Activated CD8-positive, alpha-beta memory T cell treated with anti-CD3 and anti-CD28 coated beads for 48 hours (primary cell): ENCODE measurements around the gene BCL2L14.
A peak's percentile ranks its signal among the peaks of the same experiment; 100 is the strongest.

Source experiments
- DNase-seq, 3 experiments: peaks; one replicate each; pipeline ENCODE4 v3.0.0-alpha.2; 2020; ENCODE audit warnings: low read depth in 2 of 3, low spot score in 2 of 3

The BCL2L14 gene

GRCh38 chr12:12070674-12071656 lies at the start of gene BCL2L14:
Gene BCL2L14, plus strand, starts transcription at chr12:12070939. Its CDS starts 8,367 bp downstream, at chr12:12079306.
- no peak for DNase-seq

- no peak for DNase-seq
These were observed 48.3 kb upstream of the BCL2L14 start for GRCh38 chr12:12022306-12022936.

DNA sequence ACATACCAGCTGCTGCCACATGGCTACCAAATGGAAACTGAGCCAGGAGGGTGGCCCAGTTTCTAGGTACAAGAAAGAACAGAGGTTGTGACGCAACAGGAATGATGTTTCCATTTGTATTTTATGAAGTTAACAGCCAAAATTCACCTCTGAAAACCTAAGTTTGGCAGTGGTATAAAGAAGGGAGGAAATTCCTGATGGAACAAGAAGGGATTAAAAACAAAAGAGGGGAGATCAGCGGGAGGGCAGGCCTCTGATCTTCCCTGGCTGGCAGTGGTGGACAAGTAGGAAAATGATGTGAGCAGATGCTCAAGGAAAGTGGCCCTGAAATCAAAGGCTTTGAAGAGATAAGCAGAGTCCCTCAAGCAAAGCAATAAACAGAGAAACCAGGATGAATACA lies 47.3 kb upstream of the BCL2L14 start:
- no peak for DNase-seq

DNA sequence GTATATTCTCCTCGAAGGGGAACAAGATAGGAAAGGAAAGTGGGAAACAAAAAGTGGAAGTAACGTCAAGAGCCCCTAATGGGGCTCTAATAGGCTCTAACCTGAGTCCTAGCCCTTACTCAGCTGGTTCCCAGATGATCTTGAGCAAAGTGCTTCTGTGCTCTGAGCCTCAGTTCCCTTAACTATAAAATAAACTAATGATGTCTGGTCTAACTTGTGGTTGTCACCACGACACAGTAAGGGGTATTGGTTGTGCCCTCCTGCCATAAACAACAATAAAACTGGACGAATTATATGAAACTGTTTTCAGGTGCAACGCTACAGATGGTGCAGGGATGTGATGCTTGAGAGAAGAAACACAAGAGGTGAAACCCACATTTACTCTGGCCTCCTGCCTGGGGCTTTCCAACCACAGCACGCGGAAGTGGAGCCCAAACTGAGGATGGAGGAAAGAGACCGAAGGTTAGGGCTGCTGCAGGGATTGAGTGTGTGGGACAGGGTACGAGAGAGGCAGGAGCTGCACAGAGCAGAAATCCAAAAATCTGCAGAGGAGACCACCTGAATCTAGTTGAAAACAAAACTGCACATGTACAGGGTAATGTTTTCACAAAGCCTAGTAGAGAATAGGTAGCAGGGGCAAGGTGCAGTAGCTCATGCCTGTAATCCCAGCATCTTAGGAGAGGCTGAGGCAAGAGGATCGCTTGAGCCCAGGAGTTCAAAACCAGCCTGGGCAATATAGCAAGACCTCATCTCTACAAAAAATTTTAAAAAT lies 45.6 kb upstream of the BCL2L14 start:
- no peak for DNase-seq

- no peak for DNase-seq
These were observed 44.8 kb upstream of the BCL2L14 start for GRCh38 chr12:12025799-12026386.

DNA sequence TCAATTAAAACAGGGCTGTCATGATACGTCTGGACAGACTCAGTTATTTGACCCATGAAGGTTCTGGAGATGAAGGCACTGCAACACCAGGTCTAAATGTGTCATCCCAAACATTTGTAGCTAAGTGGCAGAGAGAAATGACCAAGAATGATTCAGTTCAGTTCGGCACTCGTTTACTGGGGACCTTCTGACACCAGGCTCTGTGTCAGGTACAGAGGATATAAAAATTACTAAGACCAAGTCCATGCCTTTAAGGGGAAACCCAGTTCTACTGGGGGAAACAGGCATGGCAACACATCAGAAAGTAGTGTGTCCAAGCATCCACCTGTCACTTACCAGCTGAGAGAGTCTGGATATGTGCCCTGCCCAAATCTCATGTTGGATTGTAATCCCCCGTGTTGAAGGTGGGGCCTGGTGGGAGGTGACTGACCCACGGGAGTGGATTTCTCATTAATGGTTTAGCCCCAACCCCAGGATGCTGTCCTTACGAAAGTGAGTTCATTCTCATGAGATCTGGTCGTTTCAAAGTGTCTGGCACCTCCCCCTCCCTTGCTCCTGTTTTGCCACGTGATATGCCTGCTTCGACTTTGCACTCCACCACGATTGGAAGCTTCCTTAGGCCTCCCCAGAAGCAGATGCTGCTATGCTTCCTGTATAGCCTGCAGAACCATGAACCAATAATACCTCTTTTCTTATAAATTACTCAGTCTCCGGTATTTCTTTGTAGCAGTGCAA lies 41.9 kb upstream of the BCL2L14 start:
- no peak for DNase-seq

DNA sequence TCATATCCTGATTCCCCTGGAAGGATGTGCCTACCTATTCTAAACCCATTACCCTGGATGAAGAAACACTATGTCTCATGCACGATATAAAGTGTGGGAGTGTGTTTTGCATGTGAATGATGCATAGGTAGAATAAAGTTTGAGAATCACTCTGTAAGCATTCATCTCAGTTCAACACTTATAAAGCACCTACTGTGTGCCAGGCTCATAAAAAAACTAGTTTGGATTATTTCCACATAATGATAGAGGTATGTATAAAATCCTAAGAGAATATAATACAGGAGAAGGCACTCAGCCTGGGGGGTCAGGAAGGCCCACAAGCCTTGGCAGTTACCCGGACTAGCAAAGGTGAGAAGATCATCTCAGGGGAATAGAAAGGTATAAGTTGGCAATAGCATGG lies 41.1 kb upstream of the BCL2L14 start:
- no peak for DNase-seq

DNA sequence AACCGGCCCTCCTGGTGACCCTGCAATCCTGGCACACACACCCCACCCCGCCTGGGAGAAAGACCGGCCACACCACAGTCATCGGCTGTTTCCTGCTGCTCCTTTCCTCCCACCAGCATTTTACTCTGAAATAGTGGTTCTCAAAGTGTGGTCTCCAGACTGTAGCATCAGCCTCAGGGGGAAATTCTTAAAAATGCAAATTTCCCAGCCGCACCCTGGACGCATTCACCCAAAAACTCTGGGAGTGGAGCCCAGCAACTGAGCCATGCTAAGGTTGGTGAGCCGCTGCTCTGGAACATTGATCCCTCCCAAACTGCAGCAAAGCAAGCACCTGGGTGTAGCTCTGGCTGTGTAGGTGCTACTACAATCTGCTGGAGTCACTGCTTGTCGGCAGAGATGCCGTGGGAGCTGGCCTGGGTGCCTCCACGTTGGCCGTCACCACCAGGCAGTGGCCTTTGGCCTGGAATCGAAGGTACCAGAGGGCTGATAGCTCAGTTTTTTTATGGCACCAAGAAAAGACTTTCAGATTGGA lies 38.4 kb upstream of the BCL2L14 start:
- DNase-seq = no peak

DNA sequence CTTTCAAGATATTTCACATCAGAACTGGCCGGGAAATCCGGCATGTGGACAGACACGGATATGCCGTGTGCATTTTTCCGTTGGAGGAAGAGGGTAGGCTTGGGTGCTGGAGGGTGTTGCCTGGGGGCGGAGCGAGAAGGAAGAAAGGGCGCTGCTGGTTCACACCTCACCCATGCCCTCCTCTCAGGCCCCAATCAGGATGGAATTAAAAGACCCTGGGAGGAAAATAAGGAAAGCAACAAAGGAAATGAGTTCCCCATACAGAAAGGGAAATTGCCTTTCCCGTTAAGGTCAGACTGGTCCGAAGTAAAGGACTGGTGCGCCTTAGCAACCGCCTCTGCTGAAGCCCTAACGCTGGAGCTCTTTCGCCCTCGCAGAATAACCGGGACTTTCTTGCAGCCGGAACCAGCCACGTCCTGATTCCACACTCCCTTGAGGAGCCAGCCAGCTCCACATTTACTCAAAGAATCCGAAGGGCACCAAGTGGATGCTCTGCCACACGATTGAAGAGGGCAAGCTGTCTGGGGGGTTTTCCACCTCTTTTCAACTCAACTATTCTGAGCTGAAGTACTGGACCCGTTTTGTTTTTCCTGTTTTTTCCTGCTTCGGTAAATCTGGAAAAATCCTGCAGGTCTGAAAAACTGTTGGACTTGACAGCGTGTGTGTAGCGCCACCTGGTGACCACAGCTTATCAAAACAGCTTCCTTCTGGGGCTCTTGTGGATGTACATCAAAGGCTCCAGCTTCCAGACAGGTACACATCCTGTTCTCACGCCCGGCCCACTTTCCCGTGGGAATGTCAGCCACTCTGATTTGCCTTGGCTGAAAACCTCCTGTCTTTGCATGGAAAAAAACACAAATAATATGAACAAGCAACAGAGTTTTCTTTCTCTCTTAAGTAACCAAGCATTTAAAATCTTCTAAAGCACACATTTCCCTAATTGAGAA lies 37.6 kb upstream of the BCL2L14 start:
- peak in 1 of 3 experiments; percentile 71 for DNase-seq

DNA sequence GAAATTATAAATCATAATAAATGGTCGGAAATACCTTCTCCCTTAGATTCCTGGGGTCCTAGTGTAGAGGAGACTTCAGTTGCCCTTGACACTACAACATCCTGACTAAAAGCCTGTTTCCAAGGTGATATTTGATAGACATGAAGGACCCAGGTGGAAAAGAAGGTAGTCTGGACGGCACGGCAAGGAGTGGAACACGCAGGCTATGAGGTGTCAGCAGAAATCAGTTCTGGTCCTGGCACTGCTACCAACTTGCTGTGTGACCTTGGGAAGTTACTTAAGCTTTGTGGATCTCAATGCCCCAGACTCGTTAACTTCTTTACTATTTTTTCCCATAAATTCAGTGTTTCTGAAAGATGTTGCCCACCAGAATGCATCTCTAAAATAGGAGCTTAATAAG lies 36.9 kb upstream of the BCL2L14 start:
- DNase-seq = no peak

DNA sequence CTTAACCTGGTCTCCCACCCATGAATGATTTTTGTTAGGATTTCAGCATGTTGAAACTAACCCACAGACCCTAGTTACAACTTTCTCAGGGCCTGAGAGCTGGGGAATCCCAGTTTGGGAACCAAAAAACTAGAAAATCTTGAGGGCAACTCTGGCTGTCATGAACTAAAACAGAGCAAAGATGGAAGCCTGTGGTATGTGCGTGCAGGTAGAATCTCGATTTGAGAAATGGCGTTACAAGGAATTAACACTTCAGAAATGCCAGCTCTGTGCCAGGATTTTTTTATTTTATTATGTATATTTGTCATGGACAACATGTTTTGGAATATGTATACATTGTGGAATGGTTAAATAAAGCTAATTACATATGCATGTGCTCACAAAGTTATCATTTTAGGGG lies 36.4 kb upstream of the BCL2L14 start:
- no peak for DNase-seq

- DNase-seq = no peak
These were observed 35.5 kb upstream of the BCL2L14 start for GRCh38 chr12:12035229-12035628.

- no peak for DNase-seq
These were observed 33.8 kb upstream of the BCL2L14 start for GRCh38 chr12:12036901-12037300.

GRCh38 chr12:12039897-12040296 lies 30.8 kb upstream of the BCL2L14 start:
- DNase-seq = no peak

DNA sequence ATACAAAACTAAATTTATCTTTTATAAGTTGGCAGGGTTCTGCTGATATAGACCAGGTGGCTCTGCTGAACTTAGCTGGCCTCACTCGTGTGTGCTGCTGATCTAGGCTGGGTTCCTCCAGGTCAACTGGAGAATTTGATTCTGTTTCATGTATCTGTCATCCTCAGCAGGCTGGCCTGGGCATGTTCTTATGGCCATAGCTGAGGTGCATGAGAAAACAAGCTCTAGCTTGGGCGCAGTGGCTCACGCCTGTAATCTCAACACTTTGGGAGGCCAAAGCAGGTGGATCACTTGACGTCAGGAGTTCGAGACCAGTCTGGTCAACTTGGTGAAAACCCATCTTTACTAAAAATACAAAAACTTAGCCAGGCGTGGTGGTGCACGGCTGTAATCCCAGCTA lies 24.3 kb upstream of the BCL2L14 start:
- DNase-seq = no peak

DNA sequence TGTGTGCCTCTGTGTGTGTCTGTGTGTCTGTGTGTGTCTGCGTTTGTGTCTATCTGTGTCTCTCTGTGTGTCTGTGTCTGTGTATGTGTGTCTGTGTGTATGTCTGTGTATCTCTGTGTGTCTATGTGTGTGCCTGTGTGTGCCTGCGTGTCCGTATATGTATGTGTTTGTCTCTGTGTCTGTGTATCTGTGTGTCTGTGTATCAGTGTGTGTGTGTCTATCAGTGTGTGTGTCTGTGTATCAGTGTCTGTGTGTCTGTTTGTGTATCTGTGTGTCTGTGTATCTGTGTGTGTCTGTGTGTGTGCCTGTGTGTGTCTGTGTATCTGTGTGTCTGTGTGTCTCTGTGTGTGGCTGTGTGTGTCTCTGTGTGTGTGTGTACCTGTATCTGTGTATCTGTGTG lies 23.1 kb upstream of the BCL2L14 start:
- no peak for DNase-seq

- no peak for DNase-seq
These were observed 22.5 kb upstream of the BCL2L14 start for GRCh38 chr12:12048266-12048665.

DNA sequence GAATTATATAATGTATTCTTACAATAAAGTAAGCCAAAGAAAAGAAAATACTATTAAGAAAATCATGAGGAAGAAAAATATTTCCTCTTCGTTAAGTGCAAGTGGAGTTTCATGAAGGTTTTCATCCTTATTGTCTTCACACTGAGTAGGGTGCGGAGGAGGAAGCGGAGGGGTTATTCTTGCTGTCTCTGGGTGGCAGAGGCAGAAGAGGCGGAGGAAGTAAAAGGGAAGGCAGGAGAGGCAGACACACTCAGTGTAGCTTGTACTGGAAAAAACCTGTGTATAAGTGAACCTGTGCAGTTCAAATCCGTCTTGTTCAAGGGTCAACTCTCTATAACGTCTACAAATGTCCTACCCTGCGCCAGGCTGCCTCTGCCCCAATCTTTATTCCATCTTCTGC lies 22.0 kb upstream of the BCL2L14 start:
- DNase-seq = no peak

DNA sequence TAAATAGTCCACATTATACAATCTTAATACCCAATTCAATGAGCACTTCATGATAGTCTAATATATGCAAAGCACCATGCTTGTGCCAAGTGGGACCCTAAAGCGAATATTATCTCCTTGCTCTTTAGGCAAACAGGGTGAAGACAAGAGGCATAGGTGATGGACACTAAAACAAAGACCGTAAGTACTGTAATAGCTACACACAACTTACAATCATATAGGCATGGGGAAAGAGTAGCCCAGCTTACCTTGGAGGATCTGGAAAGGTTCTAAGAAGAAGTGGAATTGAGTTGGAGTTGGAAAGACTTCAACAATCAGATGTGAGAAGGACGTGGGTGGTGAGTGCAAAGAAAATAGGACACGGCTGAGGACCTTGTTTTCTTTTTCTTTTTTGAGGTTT lies 19.1 kb upstream of the BCL2L14 start:
- no peak for DNase-seq
